Calu3 (cell line): ENCODE results near the gene TSPAN17. TPM values are rescaled to one million over a fixed set of nuclear protein-coding genes. Genes with fewer than 3 reads are reported as not detected.

Experiments
- BruUV-seq: library from RNA; stranded (reverse); fragments of 400-500 nt; replicated peaks from 2 replicates; lab custom pipeline; 2021; lab: Mats Ljungman, UMichigan
- CTCF ChIA-PET: fragments of 300-600 bp; sonication (Branson Sonifier 250); formaldehyde crosslinking; loops from one replicate; lab custom pipeline; 2022; ENCODE audit warnings: antibody characterized with exemption; lab: Charles Lee
- DNase-seq: peaks from one replicate; pipeline ENCODE4 v3.0.0; 2022
- H3K27ac Mint-ChIP-seq: one replicate; pipeline ENCODE4 v1.8.0; 2022; ENCODE audit warnings: mixed read lengths; ENCODE audit not compliant: unreplicated experiment
- H3K27me3 Mint-ChIP-seq: one replicate; pipeline ENCODE4 v1.8.0; 2022; ENCODE audit warnings: mixed read lengths; ENCODE audit not compliant: unreplicated experiment
- H3K36me3 Mint-ChIP-seq: one replicate; pipeline ENCODE4 v1.8.0; 2022; ENCODE audit warnings: mild to moderate bottlenecking, moderate library complexity, mixed read lengths; ENCODE audit not compliant: insufficient read depth, unreplicated experiment
- H3K4me1 Mint-ChIP-seq: one replicate; pipeline ENCODE4 v1.8.0; 2022; ENCODE audit warnings: mild to moderate bottlenecking, low read depth, mixed read lengths; ENCODE audit not compliant: unreplicated experiment
- H3K4me3 Mint-ChIP-seq: one replicate; pipeline ENCODE4 v1.8.0; 2022; ENCODE audit warnings: mild to moderate bottlenecking, low read depth, moderate library complexity, mixed read lengths; ENCODE audit not compliant: unreplicated experiment
- H3K9me3 Mint-ChIP-seq: one replicate; pipeline ENCODE4 v1.8.0; 2022; ENCODE audit warnings: low read depth, mixed read lengths; ENCODE audit not compliant: unreplicated experiment
- intact Hi-C: fragments of 100-400 bp; cut with micrococcal nuclease; formaldehyde crosslinking; loops from one replicate; pipeline ENCODE4 v1.10.0; 2022; ENCODE audit not compliant: unreplicated experiment
- total RNA-seq: library from RNA; stranded (reverse); gene quantifications from 2 replicates; pipeline ENCODE4 v1.2.3, GENCODE V29; 2022
- TF ChIP-seq, protein P1 (sequence below): fragments of 200-600 bp; IDR thresholded peaks from one replicate; pipeline ENCODE4 v1.8.0; 2022; ENCODE audit warnings: antibody characterized with exemption; ENCODE audit not compliant: unreplicated experiment

Gene TSPAN17
- total RNA-seq, 1 experiment from 2014 or later = 67.7 TPM

DNA sequence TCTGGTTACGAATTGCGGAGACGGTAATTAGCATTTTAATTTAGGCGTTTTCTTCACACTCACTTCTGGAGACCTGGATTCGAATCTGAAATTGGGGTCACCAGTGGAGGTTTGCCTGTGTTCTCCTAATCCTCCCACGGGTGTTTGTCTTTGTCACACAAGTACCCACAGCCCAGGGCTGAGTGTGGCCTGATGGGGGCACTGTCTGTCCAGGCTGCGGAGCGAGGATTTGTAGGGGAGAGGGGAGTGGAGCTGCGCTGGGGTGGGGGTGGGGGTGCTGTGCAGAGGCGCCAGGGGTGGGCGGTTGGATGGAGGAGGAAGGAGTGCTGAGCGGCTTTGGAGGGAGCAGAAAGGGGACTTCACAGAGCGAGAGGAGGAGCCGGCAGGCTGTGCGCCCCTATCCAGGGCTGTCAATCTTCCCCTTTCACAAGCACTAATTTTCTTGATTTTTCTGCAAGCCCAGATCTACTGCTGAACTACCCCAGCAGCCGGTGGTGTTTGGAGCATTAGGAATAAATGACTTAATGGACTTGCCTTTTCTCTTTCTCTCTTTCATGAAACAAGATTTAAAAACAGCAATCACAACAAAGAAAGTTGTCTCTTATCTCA, 53.1 kb downstream of the TSPAN17 start:
- H3K9me3 Mint-ChIP-seq = no peaks in the 10 kb centered on the region
- no peaks in the 10 kb centered on the region for H3K4me1 Mint-ChIP-seq
- H3K36me3 Mint-ChIP-seq = no peaks in the 10 kb centered on the region
- H3K4me3 Mint-ChIP-seq = no peak overlapping the region
- H3K27me3 Mint-ChIP-seq = peaks cover 88% of the 10 kb centered on the region
- DNase-seq = peak; percentile 29
- CTCF ChIA-PET = interaction anchor here (0.9 to 1.2 kb wide), 2 partner anchors 25 to 203 kb away, joined by 3 read pairs; no protein-coding TSS in a partner anchor
- intact Hi-C loops = no loop called here
- BruUV-seq = no TSS peak
- TF ChIP-seq, protein P1, sequence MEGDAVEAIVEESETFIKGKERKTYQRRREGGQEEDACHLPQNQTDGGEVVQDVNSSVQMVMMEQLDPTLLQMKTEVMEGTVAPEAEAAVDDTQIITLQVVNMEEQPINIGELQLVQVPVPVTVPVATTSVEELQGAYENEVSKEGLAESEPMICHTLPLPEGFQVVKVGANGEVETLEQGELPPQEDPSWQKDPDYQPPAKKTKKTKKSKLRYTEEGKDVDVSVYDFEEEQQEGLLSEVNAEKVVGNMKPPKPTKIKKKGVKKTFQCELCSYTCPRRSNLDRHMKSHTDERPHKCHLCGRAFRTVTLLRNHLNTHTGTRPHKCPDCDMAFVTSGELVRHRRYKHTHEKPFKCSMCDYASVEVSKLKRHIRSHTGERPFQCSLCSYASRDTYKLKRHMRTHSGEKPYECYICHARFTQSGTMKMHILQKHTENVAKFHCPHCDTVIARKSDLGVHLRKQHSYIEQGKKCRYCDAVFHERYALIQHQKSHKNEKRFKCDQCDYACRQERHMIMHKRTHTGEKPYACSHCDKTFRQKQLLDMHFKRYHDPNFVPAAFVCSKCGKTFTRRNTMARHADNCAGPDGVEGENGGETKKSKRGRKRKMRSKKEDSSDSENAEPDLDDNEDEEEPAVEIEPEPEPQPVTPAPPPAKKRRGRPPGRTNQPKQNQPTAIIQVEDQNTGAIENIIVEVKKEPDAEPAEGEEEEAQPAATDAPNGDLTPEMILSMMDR = peak; percentile 12
- no peak overlapping the region for H3K27ac Mint-ChIP-seq

DNA sequence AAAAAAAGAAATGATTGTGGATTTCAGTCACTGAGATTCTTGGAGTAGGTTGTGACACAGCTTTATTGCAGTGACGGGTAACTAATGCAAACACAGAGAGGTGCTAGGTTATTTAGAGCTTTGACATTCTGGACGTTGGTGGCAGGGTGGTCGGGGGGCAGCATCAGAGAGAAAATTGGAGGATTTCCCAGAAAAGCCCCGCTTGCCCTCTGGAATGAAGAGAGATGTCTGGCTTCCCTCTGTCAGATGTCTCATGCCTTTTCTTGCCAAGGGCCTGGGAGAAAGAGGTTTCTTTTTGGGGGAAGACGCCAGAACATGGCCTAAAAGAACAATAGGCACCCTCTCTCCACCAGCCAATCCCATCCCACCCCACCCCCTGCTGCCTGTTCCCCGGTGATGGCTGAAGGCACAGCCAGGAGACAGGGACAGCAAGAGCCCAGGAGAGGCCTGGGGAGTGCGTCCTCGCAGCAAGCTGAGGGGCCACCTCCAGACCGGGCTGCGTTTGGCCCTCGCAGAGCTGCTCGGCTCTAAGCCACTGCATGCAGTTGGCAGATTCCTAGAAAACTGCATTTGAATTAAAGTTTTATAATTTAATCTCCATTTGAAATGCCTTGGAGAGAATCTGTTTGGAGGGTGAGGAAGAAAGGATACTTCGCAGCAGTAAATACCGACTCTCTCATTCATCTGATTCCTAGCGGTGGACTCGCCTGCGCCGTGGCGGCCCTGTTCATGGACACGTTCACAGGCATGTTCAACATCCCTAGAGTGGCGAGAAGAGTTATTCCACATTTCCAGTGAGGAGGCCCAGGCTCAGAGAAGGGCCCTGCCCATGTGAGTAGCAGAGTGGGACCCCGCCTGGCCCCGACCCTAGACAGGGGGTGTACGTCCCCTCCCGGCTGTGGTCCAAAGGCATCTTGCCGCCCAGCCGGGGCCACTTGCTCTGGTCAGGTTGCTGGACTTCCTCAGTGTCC, 55.7 kb downstream of the TSPAN17 start:
- TF ChIP-seq, protein P1 = no peak
- H3K36me3 Mint-ChIP-seq = no peaks in the 10 kb centered on the region
- CTCF ChIA-PET = interaction anchor here (0.7 to 0.8 kb wide), 2 partner anchors 10 to 36 kb away, joined by 3 to 6 read pairs; no protein-coding TSS in a partner anchor
- no peaks in the 10 kb centered on the region for H3K9me3 Mint-ChIP-seq
- no peak overlapping the region for H3K27ac Mint-ChIP-seq
- H3K4me1 Mint-ChIP-seq = no peaks in the 10 kb centered on the region
- BruUV-seq = no TSS peak
- no peak overlapping the region for H3K4me3 Mint-ChIP-seq
- DNase-seq = no peak
- peaks cover 88% of the 10 kb centered on the region for H3K27me3 Mint-ChIP-seq
- intact Hi-C loops = no loop called here

DNA sequence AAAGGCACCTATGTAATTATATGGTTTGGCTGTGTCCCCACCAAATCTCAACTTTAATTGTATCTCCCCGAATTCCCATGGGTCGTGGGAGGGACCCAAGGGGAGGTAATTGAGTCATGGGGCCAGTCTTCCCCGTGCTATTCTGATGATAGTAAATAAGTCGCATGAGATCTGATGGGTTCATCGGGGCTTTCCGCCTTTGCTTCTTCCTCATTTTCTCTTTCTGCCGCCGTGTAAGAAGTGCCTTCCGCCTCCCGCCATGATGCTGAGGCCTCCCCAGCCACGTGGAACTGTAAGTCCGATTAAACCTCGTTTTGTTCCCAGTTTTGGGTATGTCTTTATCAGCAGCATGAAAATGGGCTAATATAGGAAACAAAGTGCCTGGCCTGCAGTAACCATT, 56.6 kb downstream of the TSPAN17 start:
- DNase-seq = no peak
- BruUV-seq = no TSS peak
- CTCF ChIA-PET = no interaction called here
- TF ChIP-seq, protein P1 = no peak
- no peaks in the 10 kb centered on the region for H3K36me3 Mint-ChIP-seq
- intact Hi-C loops = no loop called here
- H3K4me1 Mint-ChIP-seq = no peaks in the 10 kb centered on the region
- H3K27me3 Mint-ChIP-seq = peaks cover 88% of the 10 kb centered on the region
- no peak overlapping the region for H3K4me3 Mint-ChIP-seq
- no peak overlapping the region for H3K27ac Mint-ChIP-seq
- H3K9me3 Mint-ChIP-seq = no peaks in the 10 kb centered on the region

DNA sequence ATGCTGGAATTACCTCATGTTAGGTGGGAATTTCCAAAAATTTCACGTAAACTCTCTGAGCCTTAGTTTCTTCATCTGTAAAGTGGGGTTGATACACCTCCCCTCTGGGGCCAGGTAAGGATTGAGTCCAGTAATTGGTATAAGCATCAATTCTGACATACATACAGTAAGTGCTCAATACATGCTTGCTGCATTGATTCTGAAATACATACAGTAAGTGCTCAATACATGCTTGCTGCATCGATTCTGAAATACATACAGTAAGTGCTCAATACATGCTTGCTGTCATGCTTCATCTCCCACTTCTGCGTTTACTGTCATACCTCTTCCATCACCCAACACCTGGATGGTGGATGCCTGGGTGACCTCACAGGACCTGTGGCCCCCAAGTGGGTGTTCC, 57.1 kb downstream of the TSPAN17 start:
- Mint-ChIP-seq H3K9me3 (no peaks in the 10 kb centered on the region), H3K27me3 (peaks cover 93% of the 10 kb centered on the region), H3K27ac (no peak overlapping the region), H3K36me3 (no peaks in the 10 kb centered on the region), H3K4me1 (no peaks in the 10 kb centered on the region), H3K4me3 (no peak overlapping the region)
- no TSS peak for BruUV-seq
- TF ChIP-seq, protein P1 = no peak
- DNase-seq = no peak
- CTCF ChIA-PET = no interaction called here
- intact Hi-C loops = no loop called here
